Fibroblast of mammary gland (primary cell): ENCODE measurements around the gene LSS.

Experiments used
- DNase-seq: peaks from one replicate; pipeline ENCODE4 v3.0.0-alpha.2; 2010; ENCODE audit warnings: low read depth
- H3K4me3 ChIP-seq: 2 replicates; pipeline ENCODE4 v1.5.1; 2011; ENCODE audit warnings: low read depth, mild to moderate bottlenecking, low read length, moderate library complexity; ENCODE audit not compliant: control insufficient read depth
- TF ChIP-seq, protein P1 (sequence below): conservative IDR thresholded peaks from 2 replicates; pipeline ENCODE4 v1.5.1; 2011; ENCODE audit warnings: low read depth, low read length, inconsistent platforms; ENCODE audit not compliant: control insufficient read depth, insufficient read depth

Gene LSS

GRCh38 chr21:46154955-46155513, 73.5 kb downstream of the LSS start:
- H3K4me3 ChIP-seq = no peak overlapping the region
- DNase-seq = no peak
- TF ChIP-seq, protein P1, sequence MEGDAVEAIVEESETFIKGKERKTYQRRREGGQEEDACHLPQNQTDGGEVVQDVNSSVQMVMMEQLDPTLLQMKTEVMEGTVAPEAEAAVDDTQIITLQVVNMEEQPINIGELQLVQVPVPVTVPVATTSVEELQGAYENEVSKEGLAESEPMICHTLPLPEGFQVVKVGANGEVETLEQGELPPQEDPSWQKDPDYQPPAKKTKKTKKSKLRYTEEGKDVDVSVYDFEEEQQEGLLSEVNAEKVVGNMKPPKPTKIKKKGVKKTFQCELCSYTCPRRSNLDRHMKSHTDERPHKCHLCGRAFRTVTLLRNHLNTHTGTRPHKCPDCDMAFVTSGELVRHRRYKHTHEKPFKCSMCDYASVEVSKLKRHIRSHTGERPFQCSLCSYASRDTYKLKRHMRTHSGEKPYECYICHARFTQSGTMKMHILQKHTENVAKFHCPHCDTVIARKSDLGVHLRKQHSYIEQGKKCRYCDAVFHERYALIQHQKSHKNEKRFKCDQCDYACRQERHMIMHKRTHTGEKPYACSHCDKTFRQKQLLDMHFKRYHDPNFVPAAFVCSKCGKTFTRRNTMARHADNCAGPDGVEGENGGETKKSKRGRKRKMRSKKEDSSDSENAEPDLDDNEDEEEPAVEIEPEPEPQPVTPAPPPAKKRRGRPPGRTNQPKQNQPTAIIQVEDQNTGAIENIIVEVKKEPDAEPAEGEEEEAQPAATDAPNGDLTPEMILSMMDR = no peak

DNA sequence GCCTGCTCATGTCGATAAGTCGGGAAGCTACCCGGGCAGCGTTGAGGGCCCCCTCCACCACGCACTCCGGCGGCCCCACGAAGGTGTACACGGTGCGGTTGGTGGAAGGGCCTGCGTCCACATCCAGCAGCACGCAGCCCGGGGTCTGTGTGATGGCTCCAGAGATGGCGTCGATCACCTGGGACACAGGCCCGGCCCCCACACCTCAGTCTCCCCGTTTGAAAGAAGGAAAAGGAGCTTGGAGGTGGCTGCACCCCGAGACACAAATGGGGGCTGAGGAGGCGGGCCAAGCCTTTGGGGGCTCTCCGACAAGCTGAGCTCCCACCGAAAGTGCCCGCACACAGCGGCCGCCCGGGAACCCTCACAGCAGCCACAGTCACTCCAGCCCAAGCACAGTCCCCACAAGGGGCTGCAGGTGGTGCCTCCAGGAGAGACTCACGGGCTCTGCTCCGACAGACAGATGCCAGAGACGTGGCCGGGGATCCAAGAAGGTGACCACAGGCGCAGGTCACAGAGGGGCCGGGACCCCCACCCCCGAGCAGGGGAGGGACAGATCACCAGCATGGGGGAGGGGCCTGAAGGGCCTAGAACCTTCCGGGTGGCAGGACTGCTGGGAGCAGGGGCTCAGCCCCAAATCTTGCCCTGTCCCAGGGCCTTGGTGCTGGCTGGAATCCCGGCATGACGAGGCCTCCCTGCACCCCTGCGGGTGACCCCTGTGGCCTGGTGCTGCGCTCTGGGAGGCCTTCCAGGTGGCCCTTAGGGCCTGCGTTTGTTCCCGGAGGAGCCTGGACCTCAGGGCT, 74.2 kb downstream of the LSS start:
- no peak for DNase-seq
- H3K4me3 ChIP-seq = no peak overlapping the region
- TF ChIP-seq, protein P1 = no peak

DNA sequence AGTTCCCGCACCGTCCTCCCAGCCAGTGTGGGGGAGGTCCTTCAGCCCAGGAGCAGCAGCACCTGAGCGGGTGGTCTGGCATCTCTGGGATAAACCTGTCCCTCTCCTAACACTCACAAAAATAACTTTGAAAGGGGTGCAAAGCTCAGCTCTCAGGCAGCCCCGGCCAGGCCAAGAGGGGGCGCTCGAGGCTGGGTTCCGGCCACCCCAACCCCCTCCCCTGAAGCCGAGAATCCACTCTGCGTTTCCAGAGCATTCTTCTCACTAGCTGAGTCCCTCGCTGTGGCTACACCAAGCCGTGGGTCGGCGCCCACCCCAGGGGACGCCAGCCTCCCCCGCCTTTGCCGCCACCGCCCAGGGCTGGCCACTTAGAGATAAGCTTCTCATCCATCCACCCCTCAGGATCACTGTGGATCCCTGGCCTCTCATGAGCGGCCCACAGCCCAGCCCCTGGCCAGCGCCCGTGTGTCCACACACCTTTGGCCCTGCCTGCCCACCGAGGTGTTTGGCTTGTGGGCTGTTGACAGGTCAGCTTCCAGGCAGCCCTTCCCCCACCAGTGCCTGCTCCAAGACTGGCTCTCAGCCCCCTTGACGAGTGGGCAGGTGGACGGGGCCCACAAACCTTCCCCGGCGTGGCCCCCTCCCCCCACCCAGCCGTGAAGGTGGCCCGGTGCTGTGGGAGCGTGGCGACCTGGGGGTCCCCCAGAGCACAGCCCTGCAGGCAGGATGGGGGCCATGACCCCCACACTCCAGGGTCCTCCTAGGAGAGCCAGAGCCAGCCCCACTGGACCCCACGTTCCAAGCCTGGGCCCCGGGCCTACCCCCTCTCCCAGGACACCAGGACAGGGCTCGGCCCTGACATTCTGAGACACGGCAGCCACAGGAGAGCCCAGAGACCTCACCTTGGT, 75.1 kb downstream of the LSS start:
- TF ChIP-seq, protein P1 = no peak
- no peak for DNase-seq
- H3K4me3 ChIP-seq = no peak overlapping the region

GRCh38 chr21:46152927-46153246, 75.7 kb downstream of the LSS start:
- no peak for DNase-seq
- H3K4me3 ChIP-seq = no peak overlapping the region
- TF ChIP-seq, protein P1 = no peak

GRCh38 chr21:46151989-46152926, 76.3 kb downstream of the LSS start:
- TF ChIP-seq, protein P1 = no peak
- no peak for DNase-seq
- no peak overlapping the region for H3K4me3 ChIP-seq

DNA sequence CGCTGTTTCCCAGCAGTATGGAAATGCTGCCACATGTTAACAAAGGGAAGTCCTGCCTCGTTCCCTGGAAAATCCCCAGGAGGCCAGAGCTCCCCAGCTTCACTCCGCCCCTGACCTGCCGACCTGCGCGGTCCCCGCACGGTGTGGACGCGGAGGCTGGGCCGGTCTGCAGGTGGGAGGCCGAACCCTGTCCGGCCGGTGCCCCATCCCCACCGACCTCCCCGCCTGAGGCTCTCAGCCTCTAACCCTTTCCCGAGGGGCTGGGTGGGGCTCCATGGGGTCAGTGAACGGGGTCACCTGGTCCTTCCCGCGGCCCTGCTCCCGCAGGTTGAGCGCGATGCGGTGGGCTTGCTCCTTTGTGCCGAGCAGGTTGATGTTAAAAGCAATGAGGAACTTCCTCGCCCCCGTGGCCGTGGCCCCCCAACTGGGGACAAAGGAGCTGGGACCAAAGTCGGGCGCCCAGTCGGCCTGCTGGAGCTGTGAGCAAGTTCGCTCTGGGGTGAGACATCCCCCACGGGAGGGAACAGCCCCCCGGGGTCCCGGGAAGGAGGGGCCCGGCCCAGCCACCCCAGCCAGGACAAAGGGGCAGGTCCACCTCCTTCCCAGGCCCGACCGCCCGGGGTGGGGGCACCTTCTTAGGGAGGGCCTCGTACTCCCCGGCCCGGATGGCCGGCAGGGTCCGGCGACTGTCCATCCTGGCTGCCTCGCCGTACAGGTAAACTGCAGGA, 77.1 kb downstream of the LSS start:
- H3K4me3 ChIP-seq = no peak overlapping the region
- TF ChIP-seq, protein P1 = no peak
- no peak for DNase-seq
